K562 (cell line): Measurements from ENCODE around the gene SH3BGRL3. TPM values are rescaled to one million over a fixed set of nuclear protein-coding genes. Genes with fewer than 3 reads are reported as not detected.

Experiments
- ZNF23 ChIP-seq: fragments of 250-450 bp; sonication (Bioruptor Pico); IDR thresholded peaks from 2 replicates; pipeline ENCODE4 v1.4.0; 2020; ENCODE audit warnings: mild to moderate bottlenecking
- ZNF785 ChIP-seq: fragments of 250-450 bp; sonication (Bioruptor Pico); IDR thresholded peaks from 2 replicates; pipeline ENCODE4 v1.4.0; 2020; ENCODE audit warnings: mild to moderate bottlenecking
- polyA plus RNA-seq, 8 experiments: library from polyadenylated mRNA; depleted of rRNA in 4 of 8; stranded (reverse) in 5 of 8; unstranded in 3 of 8; fragments of >200 nt; fragmentation: Nextera tagmentation in 2 of 8; fragmentation: Illumina TruSeq in 1 of 8; extraction: Ambion mirVana in 2 of 8; extraction: Trizol in 1 of 8; gene quantifications; 2 replicates each; pipeline versions ENCODE4 v1.2.1 to v1.2.3, GENCODE V29; 2011 to 2014; ENCODE audit warnings: inconsistent platforms in 1 of 8, missing spikeins in 1 of 8
- total RNA-seq, 7 experiments: library from RNA; depleted of rRNA in 6 of 7; stranded (reverse); fragments of >200 nt in 6 of 7; fragmentation: Illumina TruSeq in 2 of 7; extraction: Trizol in 2 of 7; gene quantifications; 2 replicates each; pipeline versions ENCODE4 v1.2.1 to v1.2.3, GENCODE V29; 2011 to 2021; ENCODE audit warnings: low replicate concordance in 1 of 7
- TF ChIP-seq, protein P1 (sequence below): sonication (generic); formaldehyde crosslinking; IDR thresholded peaks from 2 replicates; pipeline ENCODE4 v1.8.0; 2023; ENCODE audit warnings: mild to moderate bottlenecking, missing genetic modification reagents
- TF ChIP-seq, protein P2 (sequence below): IDR thresholded peaks from 3 replicates; pipeline ENCODE4 v1.6.1; 2011; ENCODE audit warnings: borderline replicate concordance, mild to moderate bottlenecking, moderate library complexity; ENCODE audit not compliant: insufficient read length; ENCODE audit errors: extremely low read depth
- TF ChIP-seq, protein P3 (sequence below): sonication (generic); formaldehyde crosslinking; IDR thresholded peaks from 2 replicates; pipeline ENCODE4 v1.8.0; 2022; ENCODE audit warnings: mild to moderate bottlenecking, missing genetic modification reagents
- TF ChIP-seq, protein P4 (sequence below): IDR thresholded peaks from 3 replicates; pipeline ENCODE4 v1.6.1; 2011; ENCODE audit warnings: borderline replicate concordance, mild to moderate bottlenecking; ENCODE audit not compliant: insufficient read length, insufficient read depth
- TF ChIP-seq, protein P5 (sequence below): fragments of 450-650 bp; IDR thresholded peaks from 2 replicates; pipeline ENCODE4 v1.6.1; 2017; ENCODE audit warnings: antibody characterized with exemption, mild to moderate bottlenecking

The SH3BGRL3 gene
- total and polyA plus RNA-seq, 9 of the 15 experiments (the other 6 are each of a cell fraction or from before 2014, with no cell fraction given): 30.3 to 140 (median 54.2) TPM

DNA sequence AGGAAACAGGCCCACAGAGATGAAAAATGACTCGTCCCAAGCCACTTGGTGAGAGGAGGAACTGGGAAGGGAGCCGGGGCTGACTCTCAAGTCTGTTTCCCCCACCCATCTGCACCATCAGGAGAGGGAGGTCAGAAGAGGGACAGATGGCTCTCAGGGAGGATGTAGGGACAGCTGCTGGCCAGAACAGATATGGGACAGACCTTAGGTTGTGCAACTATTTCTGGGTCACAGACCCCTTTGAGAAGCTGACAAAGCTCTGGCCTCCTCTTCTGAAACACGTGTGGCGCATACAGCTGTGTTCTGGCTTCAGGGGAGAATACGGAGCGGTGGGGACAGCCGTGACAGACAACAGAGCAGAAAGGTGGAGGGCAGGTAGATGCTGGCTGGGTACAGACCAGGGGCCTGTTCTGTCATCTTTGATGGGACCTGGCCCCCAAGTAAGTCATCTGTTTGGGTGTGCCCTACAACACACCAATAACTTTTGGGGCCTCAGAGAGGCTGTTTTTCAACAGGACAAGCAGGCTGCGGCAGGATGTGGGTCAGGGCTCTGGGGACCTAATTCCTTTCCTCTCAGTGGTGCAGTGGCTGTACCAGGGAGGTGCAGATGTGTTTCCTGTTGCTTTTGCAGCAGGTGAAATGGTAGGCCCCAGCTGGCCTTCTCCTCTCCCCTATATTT lies 7.3 kb downstream of the SH3BGRL3 start (continued):
- TF ChIP-seq, protein P1, sequence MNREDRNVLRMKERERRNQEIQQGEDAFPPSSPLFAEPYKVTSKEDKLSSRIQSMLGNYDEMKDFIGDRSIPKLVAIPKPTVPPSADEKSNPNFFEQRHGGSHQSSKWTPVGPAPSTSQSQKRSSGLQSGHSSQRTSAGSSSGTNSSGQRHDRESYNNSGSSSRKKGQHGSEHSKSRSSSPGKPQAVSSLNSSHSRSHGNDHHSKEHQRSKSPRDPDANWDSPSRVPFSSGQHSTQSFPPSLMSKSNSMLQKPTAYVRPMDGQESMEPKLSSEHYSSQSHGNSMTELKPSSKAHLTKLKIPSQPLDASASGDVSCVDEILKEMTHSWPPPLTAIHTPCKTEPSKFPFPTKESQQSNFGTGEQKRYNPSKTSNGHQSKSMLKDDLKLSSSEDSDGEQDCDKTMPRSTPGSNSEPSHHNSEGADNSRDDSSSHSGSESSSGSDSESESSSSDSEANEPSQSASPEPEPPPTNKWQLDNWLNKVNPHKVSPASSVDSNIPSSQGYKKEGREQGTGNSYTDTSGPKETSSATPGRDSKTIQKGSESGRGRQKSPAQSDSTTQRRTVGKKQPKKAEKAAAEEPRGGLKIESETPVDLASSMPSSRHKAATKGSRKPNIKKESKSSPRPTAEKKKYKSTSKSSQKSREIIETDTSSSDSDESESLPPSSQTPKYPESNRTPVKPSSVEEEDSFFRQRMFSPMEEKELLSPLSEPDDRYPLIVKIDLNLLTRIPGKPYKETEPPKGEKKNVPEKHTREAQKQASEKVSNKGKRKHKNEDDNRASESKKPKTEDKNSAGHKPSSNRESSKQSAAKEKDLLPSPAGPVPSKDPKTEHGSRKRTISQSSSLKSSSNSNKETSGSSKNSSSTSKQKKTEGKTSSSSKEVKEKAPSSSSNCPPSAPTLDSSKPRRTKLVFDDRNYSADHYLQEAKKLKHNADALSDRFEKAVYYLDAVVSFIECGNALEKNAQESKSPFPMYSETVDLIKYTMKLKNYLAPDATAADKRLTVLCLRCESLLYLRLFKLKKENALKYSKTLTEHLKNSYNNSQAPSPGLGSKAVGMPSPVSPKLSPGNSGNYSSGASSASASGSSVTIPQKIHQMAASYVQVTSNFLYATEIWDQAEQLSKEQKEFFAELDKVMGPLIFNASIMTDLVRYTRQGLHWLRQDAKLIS (CRISPR knock-in tag): no peak
- TF ChIP-seq, protein P2, sequence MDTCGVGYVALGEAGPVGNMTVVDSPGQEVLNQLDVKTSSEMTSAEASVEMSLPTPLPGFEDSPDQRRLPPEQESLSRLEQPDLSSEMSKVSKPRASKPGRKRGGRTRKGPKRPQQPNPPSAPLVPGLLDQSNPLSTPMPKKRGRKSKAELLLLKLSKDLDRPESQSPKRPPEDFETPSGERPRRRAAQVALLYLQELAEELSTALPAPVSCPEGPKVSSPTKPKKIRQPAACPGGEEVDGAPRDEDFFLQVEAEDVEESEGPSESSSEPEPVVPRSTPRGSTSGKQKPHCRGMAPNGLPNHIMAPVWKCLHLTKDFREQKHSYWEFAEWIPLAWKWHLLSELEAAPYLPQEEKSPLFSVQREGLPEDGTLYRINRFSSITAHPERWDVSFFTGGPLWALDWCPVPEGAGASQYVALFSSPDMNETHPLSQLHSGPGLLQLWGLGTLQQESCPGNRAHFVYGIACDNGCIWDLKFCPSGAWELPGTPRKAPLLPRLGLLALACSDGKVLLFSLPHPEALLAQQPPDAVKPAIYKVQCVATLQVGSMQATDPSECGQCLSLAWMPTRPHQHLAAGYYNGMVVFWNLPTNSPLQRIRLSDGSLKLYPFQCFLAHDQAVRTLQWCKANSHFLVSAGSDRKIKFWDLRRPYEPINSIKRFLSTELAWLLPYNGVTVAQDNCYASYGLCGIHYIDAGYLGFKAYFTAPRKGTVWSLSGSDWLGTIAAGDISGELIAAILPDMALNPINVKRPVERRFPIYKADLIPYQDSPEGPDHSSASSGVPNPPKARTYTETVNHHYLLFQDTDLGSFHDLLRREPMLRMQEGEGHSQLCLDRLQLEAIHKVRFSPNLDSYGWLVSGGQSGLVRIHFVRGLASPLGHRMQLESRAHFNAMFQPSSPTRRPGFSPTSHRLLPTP: no peak
- TF ChIP-seq, protein P3, sequence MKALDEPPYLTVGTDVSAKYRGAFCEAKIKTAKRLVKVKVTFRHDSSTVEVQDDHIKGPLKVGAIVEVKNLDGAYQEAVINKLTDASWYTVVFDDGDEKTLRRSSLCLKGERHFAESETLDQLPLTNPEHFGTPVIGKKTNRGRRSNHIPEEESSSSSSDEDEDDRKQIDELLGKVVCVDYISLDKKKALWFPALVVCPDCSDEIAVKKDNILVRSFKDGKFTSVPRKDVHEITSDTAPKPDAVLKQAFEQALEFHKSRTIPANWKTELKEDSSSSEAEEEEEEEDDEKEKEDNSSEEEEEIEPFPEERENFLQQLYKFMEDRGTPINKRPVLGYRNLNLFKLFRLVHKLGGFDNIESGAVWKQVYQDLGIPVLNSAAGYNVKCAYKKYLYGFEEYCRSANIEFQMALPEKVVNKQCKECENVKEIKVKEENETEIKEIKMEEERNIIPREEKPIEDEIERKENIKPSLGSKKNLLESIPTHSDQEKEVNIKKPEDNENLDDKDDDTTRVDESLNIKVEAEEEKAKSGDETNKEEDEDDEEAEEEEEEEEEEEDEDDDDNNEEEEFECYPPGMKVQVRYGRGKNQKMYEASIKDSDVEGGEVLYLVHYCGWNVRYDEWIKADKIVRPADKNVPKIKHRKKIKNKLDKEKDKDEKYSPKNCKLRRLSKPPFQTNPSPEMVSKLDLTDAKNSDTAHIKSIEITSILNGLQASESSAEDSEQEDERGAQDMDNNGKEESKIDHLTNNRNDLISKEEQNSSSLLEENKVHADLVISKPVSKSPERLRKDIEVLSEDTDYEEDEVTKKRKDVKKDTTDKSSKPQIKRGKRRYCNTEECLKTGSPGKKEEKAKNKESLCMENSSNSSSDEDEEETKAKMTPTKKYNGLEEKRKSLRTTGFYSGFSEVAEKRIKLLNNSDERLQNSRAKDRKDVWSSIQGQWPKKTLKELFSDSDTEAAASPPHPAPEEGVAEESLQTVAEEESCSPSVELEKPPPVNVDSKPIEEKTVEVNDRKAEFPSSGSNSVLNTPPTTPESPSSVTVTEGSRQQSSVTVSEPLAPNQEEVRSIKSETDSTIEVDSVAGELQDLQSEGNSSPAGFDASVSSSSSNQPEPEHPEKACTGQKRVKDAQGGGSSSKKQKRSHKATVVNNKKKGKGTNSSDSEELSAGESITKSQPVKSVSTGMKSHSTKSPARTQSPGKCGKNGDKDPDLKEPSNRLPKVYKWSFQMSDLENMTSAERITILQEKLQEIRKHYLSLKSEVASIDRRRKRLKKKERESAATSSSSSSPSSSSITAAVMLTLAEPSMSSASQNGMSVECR: peak; percentile 80
- TF ChIP-seq, protein P4, sequence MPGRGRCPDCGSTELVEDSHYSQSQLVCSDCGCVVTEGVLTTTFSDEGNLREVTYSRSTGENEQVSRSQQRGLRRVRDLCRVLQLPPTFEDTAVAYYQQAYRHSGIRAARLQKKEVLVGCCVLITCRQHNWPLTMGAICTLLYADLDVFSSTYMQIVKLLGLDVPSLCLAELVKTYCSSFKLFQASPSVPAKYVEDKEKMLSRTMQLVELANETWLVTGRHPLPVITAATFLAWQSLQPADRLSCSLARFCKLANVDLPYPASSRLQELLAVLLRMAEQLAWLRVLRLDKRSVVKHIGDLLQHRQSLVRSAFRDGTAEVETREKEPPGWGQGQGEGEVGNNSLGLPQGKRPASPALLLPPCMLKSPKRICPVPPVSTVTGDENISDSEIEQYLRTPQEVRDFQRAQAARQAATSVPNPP: no peak
- no peak for TF ChIP-seq ZNF785 (CRISPR knock-in tag)
- TF ChIP-seq, protein P5, sequence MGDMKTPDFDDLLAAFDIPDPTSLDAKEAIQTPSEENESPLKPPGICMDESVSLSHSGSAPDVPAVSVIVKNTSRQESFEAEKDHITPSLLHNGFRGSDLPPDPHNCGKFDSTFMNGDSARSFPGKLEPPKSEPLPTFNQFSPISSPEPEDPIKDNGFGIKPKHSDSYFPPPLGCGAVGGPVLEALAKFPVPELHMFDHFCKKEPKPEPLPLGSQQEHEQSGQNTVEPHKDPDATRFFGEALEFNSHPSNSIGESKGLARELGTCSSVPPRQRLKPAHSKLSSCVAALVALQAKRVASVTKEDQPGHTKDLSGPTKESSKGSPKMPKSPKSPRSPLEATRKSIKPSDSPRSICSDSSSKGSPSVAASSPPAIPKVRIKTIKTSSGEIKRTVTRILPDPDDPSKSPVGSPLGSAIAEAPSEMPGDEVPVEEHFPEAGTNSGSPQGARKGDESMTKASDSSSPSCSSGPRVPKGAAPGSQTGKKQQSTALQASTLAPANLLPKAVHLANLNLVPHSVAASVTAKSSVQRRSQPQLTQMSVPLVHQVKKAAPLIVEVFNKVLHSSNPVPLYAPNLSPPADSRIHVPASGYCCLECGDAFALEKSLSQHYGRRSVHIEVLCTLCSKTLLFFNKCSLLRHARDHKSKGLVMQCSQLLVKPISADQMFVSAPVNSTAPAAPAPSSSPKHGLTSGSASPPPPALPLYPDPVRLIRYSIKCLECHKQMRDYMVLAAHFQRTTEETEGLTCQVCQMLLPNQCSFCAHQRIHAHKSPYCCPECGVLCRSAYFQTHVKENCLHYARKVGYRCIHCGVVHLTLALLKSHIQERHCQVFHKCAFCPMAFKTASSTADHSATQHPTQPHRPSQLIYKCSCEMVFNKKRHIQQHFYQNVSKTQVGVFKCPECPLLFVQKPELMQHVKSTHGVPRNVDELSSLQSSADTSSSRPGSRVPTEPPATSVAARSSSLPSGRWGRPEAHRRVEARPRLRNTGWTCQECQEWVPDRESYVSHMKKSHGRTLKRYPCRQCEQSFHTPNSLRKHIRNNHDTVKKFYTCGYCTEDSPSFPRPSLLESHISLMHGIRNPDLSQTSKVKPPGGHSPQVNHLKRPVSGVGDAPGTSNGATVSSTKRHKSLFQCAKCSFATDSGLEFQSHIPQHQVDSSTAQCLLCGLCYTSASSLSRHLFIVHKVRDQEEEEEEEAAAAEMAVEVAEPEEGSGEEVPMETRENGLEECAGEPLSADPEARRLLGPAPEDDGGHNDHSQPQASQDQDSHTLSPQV: peak; percentile 97
- no peak for TF ChIP-seq ZNF23
